IPS-NIHi11 (cell line): Measurements from ENCODE around the gene ACER3.
A peak's percentile ranks its signal among the peaks of the same experiment; 100 is the strongest.
"Not testable (repeated sequence)": the region's sequence is repeated elsewhere in the genome, so short reads cannot be mapped to it uniquely, and the experiment has no call there.

ENCODE experiments used
- DNase-seq: peaks from one replicate; pipeline ENCODE4 v3.0.0; 2012; ENCODE audit warnings: mixed read lengths, low spot score

ACER3 gene

GRCh38 chr11:76872959-76873827 lies 12.5 kb downstream of the ACER3 start:
- no peak for DNase-seq

DNA sequence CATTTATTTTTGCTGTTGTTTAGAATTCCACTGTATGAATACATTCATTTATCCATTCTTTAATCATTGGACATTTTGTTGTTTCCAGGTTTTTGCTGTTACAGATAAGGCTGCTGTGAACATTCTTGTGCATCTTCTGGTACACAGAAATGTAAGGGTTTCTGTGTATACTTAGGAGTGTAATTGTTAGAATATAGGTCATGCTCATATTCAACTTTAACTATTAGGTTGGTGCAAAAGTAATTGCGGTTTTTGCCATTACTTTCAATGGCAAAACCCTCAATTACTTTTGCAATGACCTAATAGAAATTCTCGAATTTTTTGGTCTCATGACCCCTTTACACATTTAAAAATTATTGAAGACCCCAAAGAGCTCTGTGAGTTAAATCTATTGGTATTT lies 17.3 kb downstream of the ACER3 start:
- no peak for DNase-seq

DNA sequence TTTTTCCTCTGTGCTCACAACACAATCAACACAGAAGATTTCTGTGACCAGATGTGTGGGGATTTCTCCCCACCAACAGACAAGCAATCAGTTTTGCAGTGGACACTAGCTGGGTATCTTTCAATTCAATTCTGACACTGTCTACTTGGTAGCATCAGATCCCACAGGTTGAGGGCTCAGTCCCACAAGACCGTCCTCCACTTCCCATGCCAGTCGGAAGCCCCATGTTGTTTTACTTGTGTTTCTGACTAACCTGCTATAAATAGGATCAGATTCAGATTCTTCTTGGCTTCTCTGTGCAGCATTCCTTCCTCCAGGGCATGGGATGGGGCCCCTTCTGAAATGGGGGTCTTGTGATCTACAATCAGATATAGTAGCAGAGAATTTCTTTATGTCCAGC lies 19.6 kb downstream of the ACER3 start:
- no peak for DNase-seq

DNA sequence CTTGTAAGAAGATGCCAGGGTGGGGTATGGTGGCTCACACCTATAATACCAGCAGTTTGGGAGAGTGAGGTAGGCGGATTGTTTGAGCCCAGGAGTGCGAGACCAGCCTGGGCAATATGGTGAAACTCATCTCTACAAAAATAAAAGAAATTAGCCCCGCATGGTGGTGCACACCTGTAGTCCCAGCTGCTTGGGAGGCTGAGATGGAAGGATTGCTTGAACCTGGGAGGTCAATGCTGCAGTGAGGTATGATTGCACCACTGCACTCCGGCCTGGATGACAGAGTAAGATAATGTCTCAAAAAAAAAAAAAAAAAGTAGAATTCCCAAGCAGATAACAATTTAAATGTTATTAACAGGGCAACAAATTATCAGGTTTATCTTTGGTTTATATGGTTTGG lies 20.2 kb downstream of the ACER3 start:
- DNase-seq = no peak

DNA sequence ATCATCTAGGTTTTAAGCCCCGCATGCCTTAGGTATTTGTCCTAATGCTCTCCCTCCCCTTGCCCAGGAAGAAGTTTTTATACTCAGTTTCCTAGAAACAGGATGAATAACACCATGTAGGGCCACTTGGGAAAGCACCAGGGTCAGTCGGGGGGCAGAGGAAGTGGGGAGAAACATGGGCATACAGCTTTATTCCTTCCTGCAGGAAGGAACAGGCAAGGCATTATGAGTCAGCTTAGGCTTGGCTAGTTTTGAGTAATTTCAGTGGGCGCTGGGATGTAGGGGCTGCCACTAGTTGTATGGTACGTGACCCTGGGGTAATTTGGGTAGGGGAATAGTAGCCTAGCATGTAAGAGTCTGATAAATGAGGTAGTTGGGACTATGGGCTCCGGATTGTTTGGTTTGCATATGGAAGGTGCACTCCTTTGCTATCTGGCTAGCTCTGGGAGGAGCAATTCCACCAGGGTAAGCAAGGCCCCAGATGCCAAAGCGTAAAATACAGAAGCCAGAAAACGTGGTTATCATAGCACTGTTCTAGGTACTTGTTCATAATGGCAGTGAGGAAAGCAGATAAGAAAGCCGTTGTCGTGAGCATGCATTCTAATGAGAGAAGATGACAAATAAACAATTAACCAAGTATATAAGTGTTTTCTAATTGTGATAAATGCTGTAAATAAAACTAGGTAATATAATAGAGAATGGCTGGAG lies 24.8 kb downstream of the ACER3 start:
- no peak for DNase-seq

- DNase-seq = no peak
Observed at GRCh38 chr11:76888989-76889388, 28.3 kb downstream of the ACER3 start.

DNA sequence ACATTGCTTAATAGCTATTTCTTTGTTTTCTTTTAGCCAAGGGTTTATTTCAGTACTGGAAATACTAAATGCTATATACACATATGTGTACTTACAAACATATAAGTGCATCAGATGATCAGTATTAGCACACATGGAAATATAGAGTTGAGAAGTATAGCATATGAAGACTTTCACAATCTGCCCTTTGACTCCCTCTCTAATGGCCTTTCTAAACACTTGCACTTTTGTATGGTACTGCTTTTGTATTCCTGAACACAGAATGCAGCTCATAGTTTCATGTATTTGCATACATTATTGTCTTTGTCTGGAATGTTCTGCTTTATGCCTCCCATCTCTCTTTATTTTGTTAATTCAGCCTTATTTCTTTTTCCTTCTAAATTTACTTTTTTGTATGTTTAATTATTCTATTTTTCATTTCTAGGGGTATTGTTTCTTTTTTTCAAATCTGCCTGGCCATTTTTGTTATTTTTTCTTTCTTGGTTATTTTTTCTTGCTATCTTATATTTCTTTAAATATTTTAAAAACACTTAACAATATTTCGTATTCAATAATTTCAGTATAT lies 28.8 kb downstream of the ACER3 start:
- no peak for DNase-seq

DNA sequence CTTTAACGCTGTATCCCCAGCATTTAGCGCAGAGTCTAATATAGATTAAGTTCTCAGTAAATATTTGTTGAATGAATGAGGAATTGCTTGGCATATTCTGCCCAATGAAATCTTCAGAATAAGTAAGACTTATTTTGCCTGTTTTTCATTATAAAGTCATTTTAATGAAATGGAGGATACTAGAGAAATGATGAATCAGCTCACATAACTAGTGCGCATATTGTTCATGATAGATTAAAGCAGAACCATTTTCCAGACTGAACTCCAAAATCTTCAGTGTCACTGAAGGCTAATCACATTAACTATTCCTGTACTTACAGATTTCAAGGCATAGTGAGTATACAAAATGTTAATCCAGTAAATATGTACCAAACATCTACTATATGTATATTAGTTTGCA lies 29.6 kb downstream of the ACER3 start:
- no peak for DNase-seq

- no peak for DNase-seq
Observed at GRCh38 chr11:76891285-76891684, 30.6 kb downstream of the ACER3 start.

DNA sequence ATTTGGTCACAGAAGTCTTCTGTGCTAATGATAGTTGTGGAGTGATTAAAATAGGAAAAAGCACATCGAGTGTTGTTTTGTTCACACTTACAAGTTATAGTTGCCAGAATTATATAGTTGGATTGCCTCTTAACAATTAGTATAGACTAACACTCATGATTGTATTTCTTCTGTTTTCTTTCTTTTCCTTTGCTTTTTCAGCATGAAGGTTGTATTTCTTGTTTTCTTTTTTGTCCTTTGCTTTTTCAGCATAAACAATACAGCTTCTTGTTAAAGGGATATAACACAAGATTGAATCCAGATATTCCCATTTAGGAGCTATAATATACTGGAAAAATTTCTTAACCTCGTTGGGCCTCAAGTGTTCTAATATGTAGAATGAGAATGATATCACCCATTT lies 31.1 kb downstream of the ACER3 start:
- DNase-seq = no peak

GRCh38 chr11:76892306-76892705 lies 31.6 kb downstream of the ACER3 start:
- DNase-seq = no peak

DNA sequence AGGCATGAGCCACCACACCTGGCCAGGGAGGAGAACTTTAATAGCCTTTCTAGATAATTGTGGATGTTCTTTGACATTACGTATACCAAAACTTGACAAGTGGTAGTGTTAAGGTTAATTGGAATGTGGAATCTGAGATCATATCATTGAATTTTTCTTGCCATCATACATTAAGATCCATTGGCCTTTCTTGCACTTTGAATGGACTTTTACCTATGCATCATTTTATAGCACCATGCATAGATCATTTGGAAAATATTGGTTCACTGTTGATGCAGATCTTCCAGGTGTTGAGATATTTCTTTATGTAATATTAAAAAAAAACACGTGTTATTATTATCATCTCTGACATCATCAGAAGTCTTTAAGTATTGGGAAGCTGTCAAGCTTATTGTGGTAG lies 36.5 kb downstream of the ACER3 start:
- no peak for DNase-seq

GRCh38 chr11:76901144-76901543 lies 40.4 kb downstream of the ACER3 start:
- no peak for DNase-seq

GRCh38 chr11:76901622-76902021 lies 40.9 kb downstream of the ACER3 start:
- not testable (repeated sequence) for DNase-seq

DNA sequence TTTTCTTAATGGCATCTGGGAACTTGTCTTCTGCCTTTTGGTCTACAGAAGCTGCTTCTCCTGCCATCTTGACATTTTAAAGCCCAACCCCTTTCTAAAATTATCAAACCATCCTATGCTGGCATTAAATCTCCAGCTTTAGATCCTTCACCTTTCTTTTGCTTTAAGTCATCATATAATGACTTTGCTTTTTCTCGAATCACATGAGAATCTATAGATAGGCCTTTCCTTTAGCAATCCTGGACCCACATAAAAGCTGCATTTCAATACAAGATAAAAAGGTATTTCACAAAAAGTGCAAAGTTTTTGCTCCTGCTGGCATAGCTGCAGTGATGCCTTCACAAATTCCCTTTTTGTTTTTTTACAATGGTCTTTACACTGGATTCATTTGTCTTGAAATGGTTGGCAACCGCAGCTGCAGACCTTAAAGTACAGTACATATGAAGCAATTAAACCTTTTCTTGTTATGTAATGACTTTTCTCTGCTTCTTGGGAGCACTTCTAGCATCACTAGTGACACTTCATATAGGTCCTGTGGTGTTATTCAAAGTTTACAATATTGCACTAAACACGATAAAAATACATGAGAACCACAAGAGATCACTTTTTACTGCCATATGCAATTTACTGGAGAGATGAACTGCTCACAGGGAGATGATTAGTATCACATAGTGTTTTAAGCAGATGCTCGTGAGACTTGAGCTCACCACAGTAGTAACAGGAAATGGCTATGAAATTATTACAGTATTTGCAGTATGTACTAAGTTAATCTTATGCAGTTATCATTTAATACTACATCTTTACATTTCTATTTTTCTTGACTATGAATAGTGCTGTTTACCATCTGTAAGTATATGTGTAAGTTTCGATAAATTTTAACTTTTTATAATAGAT lies 41.6 kb downstream of the ACER3 start:
- no peak for DNase-seq

- DNase-seq = peak; percentile 77
Observed at GRCh38 chr11:76903325-76903724, 42.6 kb downstream of the ACER3 start.

- no peak for DNase-seq
Observed at GRCh38 chr11:76910620-76911414, 50.1 kb downstream of the ACER3 start.

DNA sequence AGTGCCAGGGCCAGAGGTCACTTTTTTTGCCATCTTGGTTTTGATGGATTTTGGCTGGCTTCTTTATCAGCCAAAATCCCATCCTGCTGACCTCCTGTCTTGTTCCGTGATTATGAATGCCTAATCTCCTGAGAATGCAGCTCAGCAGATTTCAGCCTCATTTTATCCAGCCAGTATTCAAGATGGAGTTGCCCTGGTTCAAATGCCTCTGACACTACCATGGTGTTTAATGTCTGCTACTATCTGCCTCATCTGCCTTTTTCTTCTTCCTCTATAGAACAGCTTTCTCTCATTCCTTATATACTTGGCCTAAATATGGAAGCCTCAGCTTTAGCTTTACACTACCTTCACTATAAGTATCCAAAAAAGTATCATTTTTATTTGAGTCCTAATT lies 50.7 kb downstream of the ACER3 start:
- DNase-seq = no peak

DNA sequence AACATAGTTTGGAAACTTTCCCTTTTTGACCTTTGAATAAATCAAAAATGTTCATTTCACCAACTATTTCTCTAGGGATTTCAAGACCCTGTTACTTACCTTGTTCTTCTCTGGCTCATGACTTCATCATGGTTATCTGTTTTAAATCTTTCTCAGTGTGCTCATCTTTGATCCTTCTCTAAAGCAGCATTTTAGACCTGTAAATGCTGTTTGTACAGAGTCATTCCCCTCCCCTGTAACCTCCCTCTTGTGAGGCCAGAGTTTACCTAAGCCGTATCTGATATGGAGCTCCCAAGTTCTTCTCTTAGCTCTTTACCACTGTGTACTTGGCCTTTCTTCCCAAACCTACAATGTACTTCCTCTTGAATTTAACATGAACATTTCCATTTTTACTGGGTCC lies 56.0 kb downstream of the ACER3 start:
- no peak for DNase-seq

GRCh38 chr11:76918941-76919386 lies 58.2 kb downstream of the ACER3 start:
- DNase-seq = peak; percentile 26

DNA sequence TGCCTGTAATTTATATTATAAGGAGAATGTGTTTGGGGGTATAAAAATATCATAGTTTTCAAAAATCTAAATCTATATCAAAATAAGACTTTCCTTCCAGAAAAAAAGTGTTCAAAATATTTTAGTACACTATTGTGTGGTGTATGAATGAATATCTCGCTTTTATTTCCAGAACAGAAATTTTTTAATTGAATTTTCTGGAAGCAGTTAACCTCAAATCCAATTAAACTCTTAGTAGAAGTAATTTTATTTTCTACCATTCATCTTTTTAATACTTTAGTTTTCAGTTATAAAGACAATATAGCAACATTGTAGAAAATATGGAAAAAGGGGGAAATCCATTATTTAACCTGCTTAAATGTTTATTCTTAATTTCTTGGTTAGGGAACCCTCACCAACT lies 58.7 kb downstream of the ACER3 start:
- no peak for DNase-seq
